Measurements from ENCODE around the gene C4A.

GRCh38 chr6:31958412-31958740 is 23.5 kb upstream of the C4A start:
- TF ChIP-seq CTCF (conservative IDR thresholded peaks at IDR 0.05 in 1 of 2, IDR thresholded peaks at IDR 0.05 in 1 of 2; ENCODE audit: low read depth in 1 of 2, low read length in 2 of 2), result no peak
- no peak for TF ChIP-seq EZH2 (IDR thresholded peaks at IDR 0.05; ENCODE audit: low read length, missing control alignments)

Measured in fibroblast of lung (primary cell).